HG03378 (cell line): ENCODE measurements around the gene TNS2.

Experiments used
- ATAC-seq: cut with Tn5 transposase; IDR thresholded peaks from one replicate; pipeline ENCODE4 v1.9.1; 2021; ENCODE audit warnings: mild to moderate bottlenecking, moderate library complexity; ENCODE audit not compliant: unreplicated experiment

TNS2 gene

DNA sequence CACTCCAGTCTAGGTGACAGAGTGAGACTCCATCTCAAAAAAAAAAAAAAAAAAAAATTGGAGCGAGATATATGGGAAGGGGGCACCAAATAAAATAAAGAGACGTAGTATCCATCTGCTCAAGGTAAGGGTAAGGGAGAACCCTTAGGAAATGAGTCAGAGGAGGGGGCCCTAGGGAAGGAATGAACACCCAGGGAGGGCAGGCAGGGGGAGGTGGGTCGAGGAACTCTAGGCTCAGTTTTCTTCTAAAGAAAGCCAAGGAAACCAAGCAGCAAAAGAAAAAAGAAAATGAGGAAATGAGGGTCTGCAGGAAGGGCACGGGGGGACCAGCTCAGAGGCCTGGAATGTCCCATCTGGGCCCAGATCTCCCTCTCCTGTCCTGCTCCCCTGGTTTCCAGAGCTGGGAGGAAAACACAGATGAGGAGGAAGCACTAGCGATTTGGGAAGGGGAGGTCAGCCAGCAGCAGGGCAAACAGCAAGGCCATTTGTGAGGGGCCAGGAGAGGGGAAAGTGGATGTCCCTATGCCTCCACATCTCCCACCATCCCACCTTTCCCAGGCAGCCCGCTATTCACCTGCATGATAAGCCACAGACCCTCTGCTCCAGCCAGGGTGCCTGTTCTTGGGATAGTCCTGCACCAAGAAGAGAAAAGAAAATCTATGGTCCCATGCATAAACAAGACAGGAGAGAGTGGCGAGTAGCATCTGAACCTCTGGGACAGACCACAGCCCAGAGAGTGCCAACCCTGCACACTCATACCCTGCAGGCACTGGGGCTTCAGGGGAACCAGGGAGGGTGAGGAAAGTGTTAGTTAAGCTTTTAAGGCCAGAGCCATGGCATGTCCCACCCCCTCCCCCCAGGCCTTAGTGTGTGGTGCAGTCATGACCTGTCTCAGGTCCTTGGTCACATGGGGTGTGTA lies 17.5 kb downstream of the TNS2 start:
- ATAC-seq: no peak

DNA sequence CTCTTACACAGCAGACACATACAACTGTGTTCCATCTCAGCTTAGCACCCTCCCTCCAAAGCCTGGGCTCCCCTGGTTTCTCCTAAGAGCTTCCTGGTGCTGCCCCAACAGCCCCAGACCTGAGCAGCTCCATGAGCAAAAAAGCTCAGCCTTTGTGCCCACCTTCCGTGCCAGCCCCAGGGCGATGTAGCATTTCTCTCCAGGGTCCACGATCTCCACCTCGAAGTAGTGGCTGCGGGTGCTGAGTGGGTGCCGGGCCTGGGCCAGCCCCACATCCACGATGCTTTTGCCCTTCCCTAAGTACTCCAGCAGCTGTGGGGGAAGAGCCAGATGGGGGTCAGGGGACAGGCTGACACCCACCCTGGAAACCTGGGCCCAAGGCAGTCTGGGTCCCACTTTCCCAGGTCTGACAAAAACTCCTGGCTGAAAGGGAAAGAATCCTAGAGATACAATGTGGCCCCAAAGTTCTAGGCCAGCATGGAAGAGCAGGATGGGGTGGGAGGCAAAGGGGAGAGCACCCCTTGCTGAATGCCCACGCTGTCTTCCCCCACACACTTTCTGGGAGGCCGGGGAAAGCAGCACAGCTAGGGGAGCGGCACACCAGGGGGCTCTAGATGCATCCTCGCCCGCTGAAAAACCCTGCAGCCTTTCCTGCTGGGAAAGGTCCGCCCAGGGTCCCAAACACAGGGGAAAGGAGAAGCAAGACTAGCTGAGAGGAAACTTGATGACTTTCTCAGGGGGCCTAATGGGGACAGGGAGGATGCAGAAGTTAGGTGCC lies 18.3 kb downstream of the TNS2 start:
- ATAC-seq: no peak

DNA sequence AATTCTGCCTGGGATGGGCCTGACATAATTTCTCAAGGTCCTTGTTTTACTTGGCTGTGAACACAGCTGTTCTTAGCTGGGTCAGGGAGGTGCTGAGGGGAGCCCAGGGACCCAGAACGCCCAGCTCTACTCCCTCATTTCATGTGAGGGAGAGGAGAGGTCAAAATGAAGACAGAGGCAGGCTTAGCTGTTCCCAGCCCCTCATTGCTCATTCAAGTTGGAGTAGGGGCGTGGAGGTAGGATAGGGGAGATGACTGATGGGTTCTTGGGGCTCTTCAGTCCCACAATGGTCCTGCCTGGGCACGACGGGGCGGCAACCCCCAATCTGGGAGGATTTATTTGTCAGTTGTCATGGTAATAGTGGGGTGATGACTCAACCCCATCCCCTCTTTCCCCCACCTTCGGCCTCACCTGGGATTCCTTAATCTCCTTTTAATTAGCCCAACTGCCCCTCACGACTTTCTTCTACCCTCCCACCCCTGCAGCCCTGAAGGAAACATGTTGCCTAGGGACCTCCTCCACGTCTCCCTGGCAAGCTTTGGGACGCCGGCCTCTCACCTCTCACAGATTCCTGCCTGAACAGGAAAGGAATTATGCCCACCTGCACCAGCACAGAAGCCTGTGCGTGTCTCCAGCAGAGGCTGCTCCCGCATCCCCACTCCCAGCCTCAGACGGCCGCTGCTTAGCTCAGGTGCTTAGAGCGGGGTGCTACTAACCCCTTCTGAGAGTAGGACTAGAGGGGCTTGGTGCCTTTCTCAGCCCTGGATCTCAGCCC lies 19.1 kb downstream of the TNS2 start:
- ATAC-seq: no peak

DNA sequence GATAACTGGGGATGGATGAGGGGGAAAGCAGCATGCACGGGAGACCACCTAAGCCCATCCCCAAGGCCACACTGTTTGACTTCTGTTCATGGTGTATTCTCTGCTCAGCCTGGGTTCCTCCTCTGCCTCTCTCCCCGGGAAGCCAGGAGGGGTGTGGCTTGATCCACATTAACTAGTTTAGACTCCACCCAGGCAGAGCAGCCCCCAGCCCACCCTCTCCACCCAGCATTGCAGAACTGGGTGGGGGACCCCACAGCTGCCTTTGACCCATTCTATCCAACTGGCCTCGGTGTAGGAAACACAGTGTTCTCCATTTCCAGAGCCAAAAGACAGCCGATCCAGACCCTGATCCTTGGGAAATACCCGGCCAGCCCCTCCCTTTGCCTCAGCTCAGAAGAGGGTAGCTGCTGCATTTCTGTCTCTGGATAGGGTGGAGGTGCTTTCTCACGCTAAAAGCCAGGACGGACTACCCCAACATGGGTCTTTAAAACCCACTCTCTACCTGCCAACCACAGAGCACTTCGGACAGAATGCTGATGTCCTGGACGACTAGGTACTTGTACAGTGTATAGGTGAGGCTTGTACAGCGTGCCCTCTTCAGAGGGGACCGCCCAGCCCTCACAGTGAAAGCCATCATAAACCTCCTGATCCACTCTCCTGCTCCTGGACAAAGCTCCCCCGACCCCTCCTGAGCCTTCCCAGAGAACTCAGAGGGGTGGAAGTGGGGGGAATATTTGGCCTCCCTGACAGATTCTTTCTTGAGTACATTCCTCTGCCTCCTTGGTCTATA lies 20.0 kb downstream of the TNS2 start:
- ATAC-seq: no peak

DNA sequence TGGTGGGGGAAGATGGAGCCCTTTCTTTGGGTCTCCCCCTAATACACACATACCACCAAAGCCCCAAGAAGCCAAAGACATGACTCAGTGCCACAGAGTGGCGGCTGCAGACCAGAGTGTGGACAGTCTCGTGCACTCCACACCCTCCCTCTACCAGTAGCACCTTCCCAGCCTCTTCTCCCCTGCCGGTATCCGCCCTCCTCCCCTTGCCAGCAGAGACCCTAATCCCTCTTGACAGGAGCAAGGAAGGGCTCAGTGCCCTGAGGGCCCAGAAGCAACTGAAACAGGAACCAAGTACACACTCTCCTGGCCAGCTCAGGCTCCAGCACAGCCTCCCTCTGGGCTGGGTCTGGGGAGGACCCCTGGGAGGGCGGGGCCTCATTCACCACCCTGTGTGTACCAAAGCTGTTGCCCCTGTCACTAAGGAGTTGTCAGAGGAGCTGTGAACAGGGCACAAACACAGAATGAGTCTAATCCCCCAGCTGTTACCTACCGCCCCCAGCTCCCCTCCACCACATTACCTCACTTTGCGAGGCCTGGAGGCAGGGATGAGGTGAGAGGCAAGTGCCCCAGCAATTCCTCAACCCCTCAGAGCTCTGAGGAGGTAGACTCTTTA lies 21.1 kb downstream of the TNS2 start:
- no peak for ATAC-seq

DNA sequence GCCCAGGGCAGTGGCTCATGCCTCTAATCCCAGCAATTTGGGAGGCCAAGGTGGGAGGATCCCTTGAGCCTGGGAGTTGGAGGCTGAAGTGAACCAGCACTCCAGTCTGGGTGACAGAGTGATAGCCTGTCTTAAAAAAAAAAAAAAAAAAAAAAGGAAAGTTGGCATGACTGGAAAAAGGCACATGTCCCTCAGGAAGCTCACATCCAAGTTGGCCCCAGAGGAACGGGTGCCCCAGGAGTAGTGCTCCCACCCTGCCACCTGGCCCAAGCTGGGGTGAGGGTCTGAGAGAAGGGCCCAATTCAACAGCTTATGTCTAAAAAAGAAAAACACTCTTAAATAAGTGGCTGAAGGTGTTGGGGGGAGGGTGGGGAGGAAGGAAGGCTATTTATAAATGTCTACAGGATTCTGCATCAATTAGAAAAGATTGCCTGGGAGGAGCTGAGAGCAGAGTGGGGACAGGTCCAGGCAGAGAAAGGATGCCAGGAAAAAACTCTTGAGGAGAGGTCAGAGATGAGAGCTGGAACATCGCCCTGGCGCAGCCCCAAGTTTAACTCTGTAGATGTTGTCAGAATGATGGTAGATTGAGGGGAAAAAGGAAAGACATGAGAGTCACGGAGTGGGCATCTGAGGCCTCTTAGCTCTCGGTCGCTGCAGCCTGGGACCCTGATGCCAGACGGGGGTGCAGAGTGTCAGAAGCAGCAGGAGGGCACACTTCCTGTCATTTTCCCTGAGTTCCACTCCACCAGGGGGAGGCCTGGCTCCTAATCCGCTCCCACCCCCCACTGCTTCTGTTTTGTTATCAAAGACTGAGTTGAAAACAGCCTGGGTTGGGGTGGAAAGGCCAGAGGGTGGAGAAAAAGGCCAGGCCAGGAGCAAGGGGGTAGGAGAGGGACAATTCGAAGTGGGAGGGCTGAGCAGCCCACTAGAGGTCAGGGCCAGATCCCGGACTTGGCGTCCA lies 22.0 kb downstream of the TNS2 start:
- no peak for ATAC-seq

DNA sequence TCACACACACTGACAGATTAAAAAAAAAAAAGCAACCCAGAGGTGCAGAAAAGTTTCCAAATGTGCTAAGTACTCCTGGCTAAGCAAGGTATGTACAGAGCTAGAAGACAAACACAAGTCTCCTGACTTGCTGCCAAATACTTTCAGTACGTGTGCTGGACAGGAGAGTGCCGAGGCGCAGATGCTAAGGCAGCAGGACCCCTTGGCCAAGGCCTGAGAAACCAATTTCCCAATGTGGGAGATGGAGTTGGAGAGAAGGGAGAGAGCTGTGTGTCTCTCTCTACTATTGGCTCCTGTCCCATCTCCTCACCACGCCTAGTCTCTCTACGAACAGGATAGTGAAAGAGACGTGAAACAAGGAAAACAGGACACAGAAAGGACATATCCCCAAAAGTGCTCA lies 24.0 kb downstream of the TNS2 start:
- no peak for ATAC-seq

DNA sequence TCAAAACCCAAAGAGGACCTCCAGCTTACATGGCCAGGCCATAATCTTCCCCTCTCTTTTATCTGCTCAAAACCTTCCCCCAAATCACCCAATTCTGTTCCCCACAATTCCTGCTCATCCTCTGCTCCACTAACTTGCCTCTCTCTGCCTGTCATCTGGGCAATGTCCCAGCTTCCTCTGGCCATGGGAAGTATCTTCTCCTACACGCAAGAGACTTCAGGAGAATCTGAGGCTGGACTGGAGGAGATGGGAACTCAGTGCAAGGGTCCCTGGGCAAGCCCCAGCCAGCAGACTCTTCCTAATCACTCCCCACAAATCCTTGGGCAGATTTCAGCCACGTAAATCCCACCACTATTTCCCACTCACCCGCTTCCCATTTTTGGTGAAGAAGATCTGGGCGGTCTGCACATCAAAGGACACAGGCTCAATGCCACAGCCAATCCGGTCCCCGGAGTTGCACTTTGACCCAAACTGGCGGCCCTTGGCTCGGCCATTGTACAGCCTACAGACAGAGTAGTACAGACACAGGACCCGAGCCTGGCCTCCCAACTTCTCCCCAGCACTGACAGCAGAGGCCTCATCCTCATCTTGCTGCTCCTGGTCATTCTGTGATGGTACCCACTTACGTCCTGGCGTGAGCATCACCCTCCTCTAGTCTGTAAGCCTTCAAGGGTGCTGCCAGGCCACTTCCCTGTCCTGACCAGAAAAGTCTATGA lies 24.6 kb downstream of the TNS2 start:
- no peak for ATAC-seq

DNA sequence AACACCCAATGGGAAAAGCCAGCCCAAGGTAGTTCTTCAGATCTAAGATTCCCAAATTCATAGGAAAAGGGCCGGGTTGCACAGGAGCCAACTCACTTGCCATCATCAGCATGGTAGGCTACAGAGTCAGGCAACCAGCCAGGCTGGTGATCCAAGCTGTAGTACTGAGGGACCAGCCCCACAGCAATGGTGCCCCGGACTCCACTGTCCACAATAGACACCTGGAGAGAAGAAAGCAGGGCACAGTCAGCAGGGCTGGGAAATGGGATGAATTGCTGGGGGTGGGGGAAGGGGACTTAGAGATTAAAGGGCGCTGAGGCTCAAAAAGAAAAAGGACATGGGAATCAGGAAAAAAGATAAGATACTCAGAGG lies 25.1 kb downstream of the TNS2 start:
- no peak for ATAC-seq

DNA sequence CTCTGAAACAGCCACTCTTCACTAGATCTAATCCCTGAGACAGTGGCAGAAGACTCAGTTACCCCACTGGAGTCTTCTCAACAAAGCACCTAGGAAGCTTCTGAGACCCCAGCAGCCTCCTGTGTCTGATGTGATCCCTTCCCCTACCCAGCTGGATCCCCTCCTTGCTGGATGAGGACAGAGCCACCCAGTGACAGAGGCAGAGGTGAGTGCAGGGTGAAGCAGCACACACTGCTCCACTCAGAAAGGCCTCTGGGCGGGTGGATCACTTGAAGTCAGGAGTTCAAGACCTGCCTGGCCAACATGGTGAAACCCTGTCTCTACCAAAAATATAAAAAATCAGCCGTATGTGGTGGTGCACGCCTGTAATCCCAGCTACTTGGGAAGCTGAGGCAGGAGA lies 26.6 kb downstream of the TNS2 start:
- ATAC-seq: no peak

DNA sequence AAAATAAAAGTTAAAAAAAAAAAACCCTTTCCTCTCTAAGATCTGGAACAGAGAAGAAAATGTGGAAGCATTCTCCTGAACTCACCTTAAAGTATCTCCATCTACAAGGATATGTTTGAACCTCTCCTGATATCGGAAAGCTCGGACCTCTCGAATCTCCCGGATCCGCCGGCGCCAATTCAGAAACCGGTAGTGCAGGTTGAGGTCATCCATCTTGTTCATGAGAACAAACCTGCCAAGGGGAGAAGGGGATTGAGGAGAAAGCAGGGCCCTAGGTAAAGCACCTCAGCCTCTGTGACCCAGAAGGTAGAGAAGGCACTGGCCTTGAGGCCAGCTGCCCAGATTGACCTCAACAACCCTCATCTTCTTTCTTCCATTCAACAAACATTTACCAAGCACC lies 27.2 kb downstream of the TNS2 start:
- no peak for ATAC-seq

DNA sequence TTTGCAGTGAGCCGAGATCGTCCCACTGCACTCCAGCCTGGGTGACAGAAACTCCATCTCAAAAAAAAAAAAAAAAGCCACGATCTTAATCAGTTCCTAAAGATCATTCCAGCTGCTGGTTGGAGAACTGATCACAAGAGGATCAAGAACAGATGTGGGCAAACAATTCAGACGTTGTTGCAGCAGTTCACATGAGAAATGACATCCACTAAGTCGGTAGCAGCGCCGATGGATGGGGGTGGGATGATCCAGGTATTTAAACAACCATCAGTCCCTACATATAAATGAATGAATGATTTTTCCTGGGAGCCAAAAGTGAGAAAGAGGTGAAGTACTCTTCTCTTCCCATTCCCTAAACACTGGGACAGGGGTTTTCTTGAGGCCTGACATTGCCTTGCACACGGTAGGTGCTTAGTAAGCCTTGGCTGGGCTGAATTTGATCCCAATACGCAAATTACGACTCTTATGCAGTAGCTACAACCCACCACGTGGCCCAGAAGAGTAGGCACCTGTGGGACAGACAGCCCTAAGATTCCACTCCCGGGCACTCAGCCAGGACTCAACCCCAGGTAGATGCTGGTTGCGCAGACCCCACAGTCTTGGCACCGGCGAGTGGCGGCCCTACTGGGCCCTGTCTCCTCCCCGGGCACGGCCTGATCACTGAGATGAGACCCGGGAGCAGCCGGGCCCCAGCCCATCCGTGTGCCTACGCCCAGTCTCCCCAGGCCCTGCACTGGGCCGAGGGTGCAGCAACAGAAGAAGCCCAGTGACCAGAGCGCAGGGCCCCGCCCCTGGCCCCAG lies 28.8 kb downstream of the TNS2 start:
- ATAC-seq: no peak

DNA sequence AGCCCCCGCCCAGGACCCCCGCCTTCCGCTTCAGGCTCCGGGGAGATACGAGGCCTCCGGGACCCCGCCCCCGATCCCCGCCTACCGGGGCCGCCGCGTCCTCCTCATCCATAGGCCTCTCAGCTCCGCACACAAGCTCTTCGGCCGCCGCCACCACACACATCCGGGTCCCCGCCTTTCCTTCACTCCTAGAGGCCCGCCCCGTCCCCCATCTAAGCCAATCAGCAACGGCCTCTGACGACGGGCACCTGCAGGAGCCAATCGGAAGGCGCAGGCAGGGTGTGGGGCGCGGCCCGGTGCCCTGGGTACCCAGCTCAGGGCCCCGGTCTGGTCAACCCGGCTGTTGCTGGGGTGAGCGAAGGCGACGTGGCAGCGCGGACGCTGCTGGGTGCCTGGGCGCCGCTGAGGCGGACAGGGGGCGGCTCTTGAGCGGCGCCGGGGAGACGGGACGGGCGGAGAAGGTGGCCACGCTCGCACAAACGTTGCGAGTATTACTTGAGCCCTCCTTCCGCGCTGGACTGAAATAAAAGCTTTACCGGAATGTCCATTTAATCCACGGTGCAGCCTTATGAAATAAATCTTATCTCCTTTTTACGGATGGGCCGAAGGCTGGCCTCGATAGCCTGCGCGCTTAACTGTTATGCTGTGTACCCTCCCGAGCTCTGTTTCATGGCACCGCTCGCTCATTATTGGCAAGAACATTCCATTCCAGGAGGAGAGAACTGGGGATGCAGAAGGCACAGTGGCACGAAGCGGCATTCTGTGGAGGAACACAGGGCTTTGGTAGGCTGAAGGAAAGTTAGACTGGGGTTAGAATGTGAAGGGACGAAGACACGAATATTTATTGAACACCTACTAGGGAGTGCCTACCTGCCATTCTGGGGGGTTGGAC lies 29.6 kb downstream of the TNS2 start, which contains the start of gene SPRYD3:
Gene SPRYD3, minus strand, starts transcription at position 165 of the 892 bp plus-strand sequence. Its CDS starts 57 bp downstream, at position 108.
- ATAC-seq: peak; percentile 87

DNA sequence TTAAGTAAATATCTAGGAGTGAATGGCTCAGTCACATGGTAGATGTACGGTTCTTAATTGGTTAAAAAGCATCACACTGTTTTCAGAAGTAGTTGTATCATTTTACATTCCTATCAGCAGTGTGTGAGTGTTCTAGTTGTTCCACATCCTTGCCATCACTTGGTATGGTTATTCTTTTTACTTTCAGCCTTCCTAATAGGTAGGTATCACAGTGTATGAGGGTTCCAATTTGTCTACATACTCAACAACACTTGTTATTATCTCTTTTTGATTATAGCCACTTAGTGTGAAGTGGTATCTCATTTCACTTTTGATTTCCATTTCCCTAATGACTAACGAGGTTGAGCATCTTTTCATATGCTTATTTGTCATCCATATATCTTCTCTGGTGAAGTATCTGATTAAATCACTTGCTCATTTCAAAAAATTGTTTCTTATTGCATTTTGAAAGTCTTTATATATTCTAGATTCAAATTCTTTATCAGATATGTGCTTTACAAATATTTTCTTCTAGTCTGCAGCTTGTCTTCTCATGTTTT lies 32.8 kb downstream of the TNS2 start:
- ATAC-seq: no peak

DNA sequence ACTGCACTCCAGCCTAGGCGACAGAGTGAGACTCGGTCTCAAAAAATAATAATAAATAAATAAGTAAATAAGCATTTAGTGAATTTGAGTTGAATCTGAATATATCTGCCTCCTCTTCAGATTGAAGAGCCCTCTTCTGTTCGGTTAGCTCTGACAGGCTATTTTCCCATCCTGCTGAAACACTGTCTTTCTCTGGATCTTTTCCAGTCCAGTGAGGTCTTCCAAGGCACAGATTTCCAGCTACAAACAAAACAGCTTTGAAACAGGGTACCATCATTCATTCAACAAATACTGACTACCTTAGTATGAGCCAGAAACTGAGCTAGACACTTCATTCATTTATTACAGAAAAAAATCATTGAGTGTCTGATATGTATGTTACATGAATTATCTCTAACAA lies 36.5 kb downstream of the TNS2 start:
- no peak for ATAC-seq

DNA sequence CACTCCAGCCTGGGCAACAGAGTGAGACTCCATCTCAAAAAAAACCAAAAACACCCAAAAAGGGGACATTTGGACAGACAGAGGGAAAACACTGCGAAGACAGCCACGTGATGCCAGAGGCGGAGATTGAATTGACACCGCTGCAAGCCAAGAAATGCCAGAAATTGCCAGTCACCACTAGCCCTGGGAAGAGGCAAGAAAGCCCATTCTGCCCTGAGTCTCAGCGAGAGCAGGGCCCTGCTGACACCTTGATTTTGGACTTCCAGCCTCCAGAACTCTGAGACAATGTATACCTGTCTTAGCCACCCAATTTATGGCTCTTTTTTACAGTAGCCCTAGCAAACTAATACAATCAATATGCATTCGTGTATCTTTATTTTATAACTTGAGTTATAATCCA lies 40.2 kb downstream of the TNS2 start:
- ATAC-seq: no peak
